Cardiac fibroblast (primary cell): ENCODE data around the gene NOP14.
A peak's percentile ranks its signal among the peaks of the same experiment; 100 is the strongest.
"Not testable (repeated sequence)": the region's sequence is repeated elsewhere in the genome, so short reads cannot be mapped to it uniquely, and the experiment has no call there.

Source experiments
- DNase-seq, 2 donors: peaks; one replicate each; pipeline versions ENCODE4 v3.0.0 to v3.0.0-alpha.2; 2010; ENCODE audit warnings: low read depth in 2 of 2
- H3K4me3 ChIP-seq, 2 donors: replicated peaks in 1 of 2; 1 replicate in 1 of 2; 2 replicates in 1 of 2; pipeline ENCODE4 v1.5.1; 2011; ENCODE audit warnings: low read depth in 2 of 2, low read length in 2 of 2, mild to moderate bottlenecking in 2 of 2, moderate library complexity in 1 of 2
- TF ChIP-seq, protein P1 (sequence below): IDR thresholded peaks from one replicate; pipeline ENCODE4 v1.5.1; 2011; ENCODE audit warnings: low read depth, mild to moderate bottlenecking, low read length, inconsistent platforms

The NOP14 gene

DNA sequence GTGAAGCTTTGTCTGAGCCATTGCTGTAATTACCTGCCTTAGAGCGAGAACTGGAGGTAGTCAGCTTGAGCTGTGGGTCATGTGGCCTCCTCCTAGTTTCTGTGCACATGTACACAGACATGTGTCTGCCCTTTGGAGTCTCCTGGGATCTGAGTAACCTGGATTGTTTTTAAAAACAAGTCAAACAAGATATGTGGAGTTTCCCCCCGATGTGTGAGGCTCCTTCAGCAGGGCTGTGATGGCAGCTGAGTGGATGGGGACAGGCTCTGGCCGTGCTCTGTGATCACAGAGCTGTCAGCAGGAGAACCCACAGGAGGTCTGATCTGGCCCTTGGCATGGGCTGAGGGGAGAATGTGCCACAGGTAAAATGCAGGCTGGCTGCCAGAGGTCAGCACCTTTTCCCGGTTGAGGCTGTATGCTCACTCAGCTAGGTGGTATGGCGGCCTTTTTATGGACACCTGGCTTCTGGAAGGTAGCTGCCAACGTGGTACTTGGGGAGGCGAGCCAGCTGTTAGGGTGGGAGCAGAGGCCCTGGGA lies 38.4 kb downstream of the NOP14 start:
- TF ChIP-seq, protein P1, sequence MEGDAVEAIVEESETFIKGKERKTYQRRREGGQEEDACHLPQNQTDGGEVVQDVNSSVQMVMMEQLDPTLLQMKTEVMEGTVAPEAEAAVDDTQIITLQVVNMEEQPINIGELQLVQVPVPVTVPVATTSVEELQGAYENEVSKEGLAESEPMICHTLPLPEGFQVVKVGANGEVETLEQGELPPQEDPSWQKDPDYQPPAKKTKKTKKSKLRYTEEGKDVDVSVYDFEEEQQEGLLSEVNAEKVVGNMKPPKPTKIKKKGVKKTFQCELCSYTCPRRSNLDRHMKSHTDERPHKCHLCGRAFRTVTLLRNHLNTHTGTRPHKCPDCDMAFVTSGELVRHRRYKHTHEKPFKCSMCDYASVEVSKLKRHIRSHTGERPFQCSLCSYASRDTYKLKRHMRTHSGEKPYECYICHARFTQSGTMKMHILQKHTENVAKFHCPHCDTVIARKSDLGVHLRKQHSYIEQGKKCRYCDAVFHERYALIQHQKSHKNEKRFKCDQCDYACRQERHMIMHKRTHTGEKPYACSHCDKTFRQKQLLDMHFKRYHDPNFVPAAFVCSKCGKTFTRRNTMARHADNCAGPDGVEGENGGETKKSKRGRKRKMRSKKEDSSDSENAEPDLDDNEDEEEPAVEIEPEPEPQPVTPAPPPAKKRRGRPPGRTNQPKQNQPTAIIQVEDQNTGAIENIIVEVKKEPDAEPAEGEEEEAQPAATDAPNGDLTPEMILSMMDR = no peak
- H3K4me3 ChIP-seq = no peak overlapping the region
- DNase-seq = no peak

DNA sequence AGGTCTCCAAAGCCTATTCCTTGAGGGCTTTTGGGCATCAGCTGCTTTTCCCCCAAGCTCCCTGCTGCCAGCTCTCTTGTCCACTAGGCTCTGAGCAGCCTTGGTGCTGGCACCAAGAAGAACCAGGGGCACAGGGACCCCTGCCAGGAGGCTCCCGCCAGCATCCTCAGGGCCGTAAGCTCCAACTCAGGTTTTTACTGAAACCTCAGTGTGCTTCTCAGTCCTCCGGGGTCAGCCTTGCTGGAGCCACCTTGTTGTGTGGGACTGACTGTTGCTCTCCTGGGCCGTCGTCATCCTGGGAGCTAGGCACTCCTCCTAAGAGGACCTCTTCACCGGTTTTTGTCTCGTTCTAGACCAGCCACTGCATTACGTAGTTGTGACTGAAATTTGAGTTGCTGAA lies 38.9 kb downstream of the NOP14 start:
- TF ChIP-seq, protein P1 = no peak
- DNase-seq = no peak
- no peak overlapping the region for H3K4me3 ChIP-seq

DNA sequence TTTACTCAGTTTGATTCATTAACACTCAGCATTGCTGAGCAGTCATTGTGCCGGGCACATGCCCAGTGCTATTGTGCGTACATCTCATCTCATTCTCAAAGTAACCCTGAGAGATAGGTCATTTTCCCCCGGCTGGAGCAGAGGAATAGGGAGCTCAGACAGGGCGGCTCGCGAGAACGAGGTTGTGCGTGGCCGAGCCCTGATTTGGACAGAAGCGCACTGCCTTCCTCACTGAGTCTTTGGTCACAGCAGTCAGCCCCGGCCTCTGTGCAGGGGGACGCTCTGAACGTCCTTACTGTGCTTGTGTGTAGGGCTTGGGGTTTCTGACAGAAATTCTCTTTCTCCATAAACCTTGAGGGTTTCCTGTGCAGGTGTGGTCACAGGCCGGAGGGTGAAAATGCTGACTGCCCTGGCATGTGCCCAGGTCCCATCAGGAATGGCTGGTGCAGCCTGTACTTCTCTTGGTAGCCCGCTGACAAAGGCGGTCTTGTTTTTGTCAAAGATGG lies 39.5 kb downstream of the NOP14 start:
- TF ChIP-seq, protein P1 = no peak
- no peak for DNase-seq

DNA sequence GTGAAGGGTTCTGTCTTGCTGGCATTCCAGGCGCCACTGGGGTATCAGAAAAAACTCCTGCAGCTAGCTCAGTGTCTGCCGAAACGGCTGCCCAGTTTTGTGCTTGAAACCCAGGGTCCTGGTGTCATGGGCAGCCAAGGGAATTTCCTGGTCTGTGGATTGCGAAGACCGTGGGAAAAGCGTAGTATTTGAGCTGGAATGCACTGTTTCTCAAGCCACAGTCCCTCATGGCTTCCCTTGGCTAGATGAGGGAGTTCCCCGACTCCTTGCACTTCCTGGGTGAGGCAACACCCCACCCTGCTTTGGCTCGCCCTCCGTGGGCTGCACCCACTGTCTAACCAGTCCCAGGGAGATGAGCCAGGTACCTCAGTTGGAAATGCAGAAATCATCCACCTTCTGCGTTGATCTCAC lies 40.1 kb downstream of the NOP14 start:
- no peak overlapping the region for H3K4me3 ChIP-seq
- TF ChIP-seq, protein P1 = no peak
- peak; percentile 43 to 82 for DNase-seq

More for the DNA sequence above, 39.5 kb downstream of the NOP14 start:
- H3K4me3 ChIP-seq = no peak overlapping the region

DNA sequence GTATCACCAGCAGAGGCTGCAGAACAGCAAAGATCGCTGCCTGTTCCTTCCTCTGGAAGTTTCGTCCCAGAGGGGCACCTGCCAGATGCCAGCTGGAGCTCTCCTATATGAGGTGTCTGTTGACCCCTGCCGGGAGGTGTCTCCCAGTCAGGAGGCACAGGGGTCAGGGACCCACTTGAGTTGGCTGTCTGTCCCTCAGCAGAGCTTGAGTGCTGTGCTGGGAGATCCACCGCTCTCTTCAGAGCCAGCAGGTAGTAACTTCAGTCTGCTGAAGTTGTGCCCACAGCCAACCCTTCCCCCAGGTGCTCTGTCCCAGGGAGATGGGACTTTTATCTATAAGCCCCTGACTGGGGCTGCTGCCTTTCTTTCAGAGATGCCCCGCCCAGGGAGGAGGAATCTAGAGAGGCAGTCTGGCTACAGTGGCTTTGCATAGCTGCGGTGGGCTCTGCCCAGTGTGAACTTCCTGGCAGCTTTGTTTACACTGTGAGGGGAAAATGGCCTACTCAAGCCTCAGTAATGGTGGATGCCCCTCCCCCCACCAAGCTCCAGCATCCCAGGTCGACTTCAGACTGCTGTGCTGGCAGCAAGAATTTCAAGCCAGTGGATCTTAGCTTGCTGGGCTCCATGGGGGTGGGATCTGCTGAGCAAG lies 40.6 kb downstream of the NOP14 start:
- peak; percentile 35 to 50 for DNase-seq
- H3K4me3 ChIP-seq = not testable (repeated sequence)

DNA sequence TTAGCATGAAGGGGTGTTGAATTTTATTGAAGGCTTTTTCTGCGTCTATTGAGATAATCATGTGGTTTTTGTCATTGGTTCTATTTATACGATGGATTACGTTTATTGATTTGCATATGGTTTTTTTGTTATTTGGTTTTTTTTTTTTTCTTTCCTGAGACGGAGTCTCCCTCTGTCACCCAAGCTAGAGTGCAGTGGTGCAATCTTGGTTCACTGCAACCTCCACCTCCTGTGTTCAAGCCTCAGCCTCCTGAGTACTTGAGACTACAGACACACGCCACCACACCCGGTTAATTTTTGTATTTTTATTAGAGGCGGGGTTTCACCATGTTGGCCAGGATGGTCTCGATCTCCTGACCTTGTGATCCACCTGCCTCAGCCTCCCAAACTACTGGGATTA lies 44.5 kb downstream of the NOP14 start:
- DNase-seq, H3K4me3 ChIP-seq: not testable (repeated sequence)

DNA sequence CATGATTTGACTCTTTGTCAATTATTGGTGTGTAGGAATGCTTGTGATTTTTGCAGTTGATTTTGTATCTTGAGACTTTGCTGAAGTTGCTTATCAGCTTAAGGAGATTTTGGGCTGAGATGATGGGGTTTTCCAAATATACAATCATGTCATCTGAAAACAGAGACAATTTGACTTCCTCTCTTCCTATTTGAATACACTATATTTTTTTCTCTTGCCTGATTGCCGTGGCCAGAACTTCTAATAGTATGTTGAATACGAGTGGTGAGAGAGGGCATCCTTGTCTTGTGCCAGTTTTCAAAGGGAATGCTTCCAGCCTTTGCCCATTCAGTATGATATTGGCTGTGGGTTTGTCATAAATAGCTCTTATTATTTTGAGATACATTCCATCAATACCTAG lies 44.9 kb downstream of the NOP14 start:
- not testable (repeated sequence) for DNase-seq, H3K4me3 ChIP-seq

DNA sequence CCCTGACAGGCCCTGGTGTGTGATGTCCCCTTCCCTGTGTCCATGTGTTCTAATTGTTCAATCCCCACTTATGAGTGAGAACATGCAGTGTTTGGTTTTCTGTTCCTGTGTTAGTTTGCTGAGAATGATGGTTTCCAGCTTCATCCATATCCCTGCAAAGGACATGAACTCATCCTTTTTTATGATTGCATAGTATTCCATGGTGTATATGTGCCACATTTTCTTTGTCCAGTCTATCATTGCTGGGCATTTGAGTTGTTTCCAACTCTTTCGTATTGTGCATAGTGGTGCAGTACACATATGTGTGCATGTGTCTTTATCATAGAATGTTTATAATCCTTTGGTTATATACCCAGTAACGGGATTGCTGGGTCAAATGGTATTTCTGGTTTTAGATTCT lies 46.5 kb downstream of the NOP14 start:
- H3K4me3 ChIP-seq, DNase-seq: not testable (repeated sequence)

DNA sequence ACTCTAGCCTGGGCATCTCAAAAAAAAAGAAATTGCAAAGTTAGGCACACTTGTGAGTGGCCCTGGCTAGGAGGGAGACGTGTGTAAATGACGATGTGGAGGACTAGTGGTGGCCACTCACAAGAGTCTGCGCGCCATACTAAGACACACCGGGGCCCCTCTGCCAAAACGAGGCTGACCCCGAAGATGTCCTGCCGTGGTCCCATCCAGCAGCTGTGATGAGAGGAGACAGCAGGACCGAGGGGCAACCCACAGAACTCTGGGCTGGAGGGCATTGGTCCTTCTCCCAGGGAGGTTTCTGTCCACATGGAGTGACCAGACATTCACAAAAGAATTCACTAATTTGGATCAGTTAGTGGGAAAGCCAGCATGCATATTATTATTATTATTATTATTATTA lies 47.4 kb downstream of the NOP14 start:
- TF ChIP-seq, protein P1 = no peak
- H3K4me3 ChIP-seq = no peak overlapping the region
- DNase-seq = no peak
